GM19324 (cell line): ENCODE measurements around the gene UBE2J2.
"Not testable (repeated sequence)": the region's sequence is repeated elsewhere in the genome, so short reads cannot be mapped to it uniquely, and the experiment has no call there.

Source experiments
- ATAC-seq: cut with Tn5 transposase; IDR thresholded peaks from one replicate; pipeline ENCODE4 v1.9.1; 2021; ENCODE audit warnings: mild to moderate bottlenecking, moderate library complexity; ENCODE audit not compliant: unreplicated experiment, low FRiP score

The UBE2J2 gene

DNA sequence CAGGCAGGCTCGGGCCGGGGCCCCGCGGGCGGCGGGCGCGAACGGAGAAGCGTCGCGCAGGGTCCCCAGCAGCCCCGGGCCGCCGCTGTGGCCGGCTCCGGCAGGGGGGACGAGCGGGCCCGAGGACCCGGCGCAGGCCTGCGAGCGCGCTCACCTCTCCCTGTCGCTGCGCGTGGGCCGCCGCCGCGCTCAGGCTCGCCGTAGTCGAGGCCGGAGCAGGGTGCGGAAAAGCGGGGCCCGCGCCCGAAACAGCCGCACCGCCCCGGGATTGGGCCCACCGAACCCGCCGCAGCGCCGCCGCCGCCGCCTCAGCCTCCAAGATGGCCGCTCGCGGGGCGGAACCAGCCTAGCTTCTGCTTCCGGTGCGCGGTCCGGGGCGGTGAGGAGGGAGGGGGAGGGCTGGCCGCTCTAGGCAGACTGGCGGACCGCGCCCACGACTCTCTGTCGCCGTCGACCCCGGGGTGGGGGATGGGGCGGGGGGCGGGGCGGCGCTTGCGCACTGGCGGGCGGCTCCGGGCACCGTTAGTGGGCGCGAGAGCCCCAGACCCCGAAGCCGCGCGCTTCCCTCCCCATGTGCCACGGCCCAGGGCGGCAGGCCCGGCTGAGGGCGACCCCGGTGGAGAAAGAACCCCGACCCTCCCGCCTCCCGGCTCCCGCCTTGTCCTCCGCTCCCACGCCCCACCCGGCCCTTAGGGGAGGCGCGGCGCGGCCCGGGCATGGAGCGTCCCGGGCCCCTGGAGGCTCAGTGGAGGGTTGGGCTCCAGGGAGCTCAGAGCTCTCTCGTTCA is at the start of gene UBE2J2:
Gene UBE2J2 (minus strand): TSS at position 343 of the 787 bp plus-strand sequence. CDS start 5,862 bp downstream, outside the sequence.
- peak; percentile 82 for ATAC-seq

DNA sequence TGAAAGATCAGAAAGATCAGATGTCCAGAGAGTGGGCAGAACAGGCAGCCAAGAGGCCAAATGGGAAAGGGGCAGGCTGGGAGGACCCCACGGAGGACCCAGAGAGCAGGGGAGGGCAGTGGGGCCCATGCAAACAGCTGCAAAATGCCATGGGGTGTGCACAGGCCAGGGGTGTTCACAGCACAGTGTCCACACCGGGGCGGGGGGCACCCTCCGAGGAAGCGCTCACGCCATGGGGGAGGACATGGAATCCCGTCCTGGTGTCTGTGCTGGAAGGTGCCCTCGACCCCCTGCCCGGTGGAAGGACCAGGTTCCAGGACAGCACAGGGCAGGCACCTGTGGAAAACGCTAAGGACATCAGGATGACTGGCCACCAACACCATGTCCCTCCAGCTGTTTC is 49.3 kb upstream of the UBE2J2 start:
- no peak for ATAC-seq

DNA sequence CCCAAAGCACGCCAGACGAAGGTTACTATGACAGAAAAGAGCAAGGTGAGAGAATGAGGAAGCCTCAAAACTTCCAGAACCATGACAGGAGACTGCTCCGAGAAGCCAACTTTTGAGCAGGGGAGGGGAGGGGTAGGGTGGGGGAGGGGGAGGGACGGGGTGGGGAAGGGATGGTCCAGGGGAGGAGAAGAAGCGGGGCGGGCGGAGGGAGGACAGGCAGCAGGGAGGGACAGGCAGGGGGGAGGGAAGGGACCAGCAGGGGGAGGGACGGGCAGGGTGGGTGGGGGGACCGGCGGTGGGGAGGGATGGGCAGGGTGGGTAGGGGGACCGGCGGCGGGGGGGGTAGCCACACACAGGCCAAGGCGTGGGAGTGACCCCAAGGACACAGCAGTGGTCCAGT is 48.8 kb upstream of the UBE2J2 start:
- ATAC-seq = no peak

DNA sequence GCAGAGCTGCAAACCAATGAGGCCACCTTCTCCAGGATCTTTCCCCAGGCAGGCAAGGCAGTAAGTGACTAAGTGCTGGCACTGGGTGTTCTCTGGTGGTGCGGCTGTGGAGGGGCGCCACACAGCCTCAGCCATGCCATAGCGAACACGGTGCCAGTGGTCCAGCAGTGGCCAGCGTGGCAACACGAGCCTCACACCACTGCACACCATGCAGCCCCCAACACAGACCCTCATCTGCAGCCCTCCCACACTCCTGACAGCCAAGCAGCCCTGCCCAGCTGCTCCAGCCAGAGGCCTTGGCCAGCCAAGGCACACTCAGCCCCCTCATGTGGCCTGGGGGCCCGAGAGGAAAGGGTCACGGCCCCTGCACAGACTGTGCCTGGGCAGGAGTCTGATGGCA is 47.8 kb upstream of the UBE2J2 start:
- ATAC-seq = no peak

DNA sequence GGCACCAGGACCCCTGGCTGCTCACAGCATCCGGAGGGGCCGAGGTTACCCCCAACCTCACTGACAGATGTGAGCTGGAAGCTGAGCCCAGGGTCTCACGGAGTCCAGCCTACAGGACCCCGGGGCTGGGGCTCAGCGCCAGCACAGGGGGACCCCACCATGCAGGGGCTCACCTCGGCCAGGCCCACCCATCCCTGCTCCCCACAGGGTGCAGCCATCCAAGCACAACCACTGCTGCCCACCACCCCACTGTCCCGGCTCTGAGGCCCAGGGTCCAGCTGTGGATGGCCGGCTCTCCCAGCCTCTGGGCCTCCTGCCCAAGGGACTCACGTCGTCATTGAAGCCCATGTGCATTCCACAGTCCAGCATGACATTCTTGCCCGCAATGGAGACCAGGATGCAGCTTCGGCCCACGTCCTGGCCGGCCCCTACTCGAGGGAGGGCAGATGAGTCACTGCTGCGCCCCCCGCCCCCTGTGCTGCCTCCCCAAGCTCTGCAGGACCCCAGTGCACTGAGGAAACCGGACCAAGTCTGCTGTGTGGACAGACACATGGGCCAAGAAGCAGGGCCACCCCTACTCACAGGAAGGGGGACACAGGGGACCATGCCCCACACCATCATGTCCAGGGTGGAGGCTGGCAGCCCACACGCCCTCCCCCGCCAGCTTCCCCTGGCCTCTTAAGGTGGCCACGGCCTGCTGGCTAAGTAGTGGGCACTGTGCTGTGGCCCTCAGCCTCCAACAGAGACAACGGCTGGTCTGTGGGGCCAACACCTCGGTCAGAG is 47.2 kb upstream of the UBE2J2 start:
- no peak for ATAC-seq

DNA sequence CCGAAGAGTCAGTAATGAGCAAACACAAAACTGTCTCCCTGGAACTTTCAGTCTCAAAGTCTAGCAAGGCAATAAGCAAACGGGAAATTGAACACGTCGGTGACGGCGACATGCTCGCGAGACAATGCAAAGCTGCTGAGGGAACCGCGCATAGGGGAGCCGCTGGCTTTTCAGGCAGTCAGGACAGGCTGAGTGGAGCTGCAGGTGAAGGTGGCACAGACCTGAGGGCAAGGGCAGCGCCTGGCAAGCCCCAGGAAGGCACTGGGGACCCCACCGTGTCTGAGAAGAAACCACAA is 45.9 kb upstream of the UBE2J2 start:
- ATAC-seq = no peak

DNA sequence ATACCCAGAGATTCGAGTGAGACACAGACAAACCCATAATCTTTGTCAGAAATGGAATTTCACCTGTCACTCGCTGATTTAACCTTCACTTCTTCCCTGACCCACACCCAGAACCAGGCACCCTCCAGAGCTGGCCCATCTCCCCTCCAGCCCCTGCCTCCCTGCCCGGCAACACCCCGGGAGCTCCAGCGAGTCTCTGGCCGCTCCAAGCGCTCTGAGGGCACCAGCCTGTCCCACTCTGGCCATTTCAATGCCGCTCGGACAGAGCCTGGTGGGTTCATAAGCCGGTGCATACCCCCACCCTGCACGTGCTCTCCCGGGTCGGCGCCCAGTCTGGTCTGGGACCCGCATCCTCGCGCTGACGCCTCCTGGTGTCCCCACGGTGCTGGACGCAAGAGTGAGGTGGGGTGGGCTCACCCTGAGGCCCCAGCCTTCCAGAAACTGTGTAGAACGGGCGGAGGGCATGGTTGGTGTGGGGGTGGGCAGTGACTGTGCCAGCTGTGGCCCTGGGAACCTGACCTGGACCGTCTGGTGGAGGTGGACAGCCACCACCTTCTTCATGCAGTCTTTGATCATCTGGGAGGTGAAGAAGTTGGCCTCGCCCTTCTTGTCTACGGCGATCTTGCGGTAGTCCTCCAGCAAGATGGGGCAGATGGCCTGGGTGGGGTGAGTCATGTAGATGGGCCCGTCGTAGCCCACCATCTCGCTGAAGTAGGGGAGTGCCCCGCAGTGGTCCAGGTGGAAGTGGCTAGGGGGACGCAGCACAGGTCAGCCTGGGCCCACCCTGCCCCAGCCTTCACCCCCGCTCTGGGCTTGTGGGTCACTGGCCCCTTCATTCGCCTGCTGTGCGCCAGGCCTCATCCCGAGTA is 45.4 kb upstream of the UBE2J2 start:
- no peak for ATAC-seq

DNA sequence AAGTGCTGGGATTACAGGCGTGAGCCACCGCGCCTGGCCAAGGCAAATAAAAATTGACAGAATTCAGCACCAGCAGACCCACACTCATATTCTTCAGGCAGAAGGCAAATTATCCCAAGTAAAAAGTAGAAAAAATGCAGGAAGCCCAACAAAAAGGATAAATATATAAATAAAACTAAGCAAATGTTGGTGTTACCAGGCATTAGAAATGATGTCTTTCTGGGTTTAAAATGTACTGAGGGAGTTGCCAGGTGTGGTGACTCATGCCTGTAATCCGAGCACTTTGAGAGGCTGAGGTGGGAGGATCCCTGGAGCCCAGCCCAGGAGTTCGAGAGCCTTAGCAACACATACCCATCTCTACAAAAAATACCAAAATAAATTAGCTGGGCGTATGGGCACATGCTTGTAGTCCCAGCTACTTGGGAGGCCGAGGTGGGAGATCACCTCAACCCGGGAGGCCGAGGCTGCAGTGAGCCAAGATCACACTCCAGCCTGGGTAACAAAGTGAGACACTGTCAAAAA is 44.5 kb upstream of the UBE2J2 start:
- no peak for ATAC-seq

DNA sequence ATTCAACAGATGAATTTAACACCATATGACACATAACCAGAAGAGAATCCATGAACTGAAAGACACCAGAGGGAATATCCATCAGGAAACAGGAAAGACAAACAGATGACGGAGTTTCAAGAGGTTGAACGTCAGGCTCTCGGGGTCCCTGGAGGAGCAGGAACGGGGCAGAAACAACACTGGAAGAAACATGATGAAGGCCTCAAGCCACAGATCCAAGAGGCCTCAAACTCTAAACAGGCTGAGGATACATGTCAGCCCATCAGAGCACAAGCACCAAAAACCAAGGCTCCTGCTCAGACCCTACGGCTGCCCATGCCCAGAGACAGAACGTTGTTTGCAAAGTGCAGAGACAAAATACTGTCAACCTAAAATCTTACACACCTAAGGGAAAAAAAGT is 43.8 kb upstream of the UBE2J2 start:
- no peak for ATAC-seq

DNA sequence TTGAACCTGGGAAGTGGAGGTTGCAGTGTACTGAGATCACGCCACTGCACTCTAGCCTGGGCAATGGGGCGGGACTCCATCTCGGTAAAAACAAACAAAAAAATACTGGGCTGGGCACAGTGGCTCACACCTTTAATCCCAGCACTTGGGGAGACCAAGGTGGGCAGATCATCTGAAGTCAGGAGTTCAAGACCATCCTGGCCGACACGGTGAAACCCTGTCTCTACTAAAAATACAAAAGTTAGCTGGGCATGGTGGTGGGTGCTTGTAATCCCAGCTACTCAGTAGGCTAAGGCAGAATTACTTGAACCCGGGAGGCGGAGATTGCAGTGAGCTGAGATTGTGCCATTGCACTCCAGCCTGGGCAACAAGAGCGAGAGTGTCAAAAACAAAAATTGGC is 42.5 kb upstream of the UBE2J2 start:
- ATAC-seq = not testable (repeated sequence)

DNA sequence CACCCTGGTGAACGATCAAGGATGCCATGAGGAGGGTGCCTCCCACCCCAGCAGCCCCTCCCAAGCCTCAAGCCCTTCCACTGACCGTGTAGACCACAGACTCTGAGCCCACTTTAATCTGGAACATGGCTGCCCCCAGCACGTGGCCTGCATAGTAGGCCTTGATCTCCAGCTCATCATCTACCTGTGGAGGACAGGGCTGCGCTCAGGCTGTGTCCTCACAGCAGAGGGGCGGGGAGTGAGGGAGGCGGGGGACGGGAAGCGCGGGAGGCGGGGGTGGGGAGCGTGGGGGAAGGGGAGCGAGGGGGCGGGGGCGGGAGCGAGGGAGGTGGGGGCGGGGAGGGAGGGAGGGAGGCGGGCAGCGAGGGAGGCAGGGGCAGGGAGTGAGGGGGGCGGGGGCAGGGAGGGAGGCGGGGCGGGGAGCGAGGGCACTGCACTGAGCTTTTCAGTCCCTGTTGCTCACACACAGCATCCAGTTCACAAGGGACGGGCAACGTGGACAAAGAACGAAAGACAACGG is 41.8 kb upstream of the UBE2J2 start:
- no peak for ATAC-seq

DNA sequence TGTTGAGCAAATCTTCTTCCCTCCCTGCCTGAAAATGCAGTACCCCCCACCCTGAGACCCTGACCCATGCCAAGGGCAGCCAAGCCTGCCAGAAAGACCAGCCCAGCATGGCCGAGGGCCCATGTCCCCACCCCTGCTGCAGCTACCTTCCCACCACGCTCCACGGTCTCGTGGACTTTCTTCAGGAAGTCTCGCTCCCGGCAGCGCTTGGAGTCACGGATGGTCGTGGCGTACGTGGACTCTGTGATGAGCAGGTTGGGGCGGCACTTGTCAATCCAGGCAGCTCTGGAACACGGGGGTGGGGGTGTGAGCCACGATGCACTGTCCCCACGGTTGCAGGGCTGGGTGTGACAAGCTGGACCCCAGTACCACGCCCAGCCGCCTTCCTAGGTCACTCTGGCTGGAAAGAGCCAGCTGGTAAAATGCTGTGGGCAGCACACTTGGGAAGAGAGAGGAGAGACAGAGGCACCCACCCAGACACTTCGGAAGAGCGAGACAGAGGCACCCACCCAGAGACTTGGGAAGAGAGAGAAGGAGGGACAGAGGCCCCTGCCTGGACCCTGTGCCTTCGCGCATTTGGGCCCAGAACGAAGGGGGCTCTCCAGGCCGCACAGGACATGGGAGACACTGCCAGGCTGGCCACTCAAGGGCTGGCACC is 41.2 kb upstream of the UBE2J2 start:
- ATAC-seq = no peak

DNA sequence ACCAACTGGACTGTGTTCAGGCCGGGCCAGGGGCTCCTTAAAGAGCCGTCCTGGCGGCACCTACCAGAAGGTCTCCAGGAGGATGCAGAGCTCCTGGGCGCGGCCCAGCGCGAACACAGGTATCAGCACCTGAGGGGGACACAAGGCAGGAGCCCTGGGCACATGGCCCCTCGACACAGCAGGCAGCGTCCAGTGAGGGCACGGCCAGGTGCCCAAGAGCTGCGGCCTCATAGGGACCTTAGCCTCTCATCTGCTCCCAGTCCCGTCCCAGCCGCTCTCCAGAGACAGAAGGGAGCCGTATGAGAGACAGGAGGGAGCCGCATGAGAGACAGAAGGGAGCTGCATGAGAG is 40.6 kb upstream of the UBE2J2 start:
- ATAC-seq = no peak

DNA sequence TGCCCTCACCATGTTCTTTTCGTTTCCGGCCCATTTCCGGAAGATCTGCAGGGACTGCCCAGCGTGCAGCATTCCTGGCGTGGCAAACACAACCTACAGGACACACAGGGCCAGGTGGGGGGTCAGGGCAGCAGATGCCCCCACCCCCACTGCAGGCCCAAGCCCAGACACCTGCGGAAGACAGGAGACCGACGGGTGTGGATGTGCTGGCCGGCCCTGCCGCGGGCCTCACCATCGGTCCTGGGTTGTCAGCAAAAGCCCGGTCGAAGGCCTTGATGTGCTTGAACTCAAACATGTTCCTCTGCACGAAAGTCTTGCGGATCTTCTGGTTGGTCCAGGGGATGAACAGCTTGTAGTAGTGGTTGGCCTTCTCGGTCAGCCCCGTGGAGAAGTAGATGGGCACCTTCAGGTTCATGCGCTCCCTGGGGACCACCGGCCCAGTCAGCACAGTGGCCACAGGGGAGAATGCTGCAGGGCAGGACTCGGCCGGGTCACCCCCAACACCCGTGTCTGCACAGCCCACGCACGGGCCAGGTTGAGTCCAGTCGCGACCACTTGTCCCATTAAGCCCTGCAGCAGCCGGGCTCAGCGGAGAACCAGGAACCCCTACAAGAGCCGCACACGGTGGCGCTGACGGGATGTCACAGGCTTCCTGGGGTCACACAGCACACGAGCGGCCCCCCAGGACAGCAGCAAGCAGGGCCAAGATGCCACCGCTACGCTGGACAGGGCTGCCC is 40.0 kb upstream of the UBE2J2 start:
- no peak for ATAC-seq

DNA sequence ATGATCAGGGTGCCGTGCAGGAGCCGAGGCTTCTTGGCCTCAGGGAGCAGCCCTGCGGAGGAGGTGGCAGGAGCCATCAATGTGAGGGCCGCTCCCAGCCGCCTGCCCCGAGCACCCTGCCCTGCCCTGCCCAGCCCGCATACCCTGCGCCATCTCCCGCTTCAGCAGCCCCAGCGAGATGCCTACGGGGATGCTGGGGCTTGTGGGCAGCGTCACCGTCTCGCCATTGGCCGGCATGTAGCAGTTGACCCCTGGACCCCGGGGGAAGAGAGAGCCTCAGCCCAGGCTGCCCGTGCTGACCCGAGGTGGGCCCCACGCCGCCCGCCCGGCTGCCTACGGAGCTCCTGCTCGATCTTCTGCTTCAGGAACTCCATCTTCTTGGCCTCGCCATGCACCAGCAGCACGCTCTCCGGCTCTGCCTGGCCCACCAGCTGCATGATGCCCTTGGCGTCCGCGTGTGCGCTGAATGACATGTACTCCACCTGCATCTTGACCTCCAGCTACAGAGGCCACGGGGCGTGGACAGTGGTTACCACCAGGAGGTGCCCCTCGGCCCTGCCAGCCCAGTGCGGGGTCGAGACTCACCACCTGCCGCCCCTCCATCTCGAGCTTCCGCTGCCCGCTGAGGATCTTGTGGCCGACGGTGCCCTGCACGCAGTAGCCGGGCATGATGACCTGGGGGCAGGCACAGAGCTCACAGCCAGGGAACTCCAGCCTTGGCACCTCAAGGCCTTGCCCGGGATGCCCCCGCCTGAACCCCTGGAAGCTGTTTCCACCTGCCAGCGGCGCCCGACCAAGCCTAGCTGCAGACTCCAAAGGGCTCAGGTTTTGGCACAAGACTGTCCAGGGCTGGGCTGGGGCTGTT is 39.0 kb upstream of the UBE2J2 start:
- no peak for ATAC-seq

DNA sequence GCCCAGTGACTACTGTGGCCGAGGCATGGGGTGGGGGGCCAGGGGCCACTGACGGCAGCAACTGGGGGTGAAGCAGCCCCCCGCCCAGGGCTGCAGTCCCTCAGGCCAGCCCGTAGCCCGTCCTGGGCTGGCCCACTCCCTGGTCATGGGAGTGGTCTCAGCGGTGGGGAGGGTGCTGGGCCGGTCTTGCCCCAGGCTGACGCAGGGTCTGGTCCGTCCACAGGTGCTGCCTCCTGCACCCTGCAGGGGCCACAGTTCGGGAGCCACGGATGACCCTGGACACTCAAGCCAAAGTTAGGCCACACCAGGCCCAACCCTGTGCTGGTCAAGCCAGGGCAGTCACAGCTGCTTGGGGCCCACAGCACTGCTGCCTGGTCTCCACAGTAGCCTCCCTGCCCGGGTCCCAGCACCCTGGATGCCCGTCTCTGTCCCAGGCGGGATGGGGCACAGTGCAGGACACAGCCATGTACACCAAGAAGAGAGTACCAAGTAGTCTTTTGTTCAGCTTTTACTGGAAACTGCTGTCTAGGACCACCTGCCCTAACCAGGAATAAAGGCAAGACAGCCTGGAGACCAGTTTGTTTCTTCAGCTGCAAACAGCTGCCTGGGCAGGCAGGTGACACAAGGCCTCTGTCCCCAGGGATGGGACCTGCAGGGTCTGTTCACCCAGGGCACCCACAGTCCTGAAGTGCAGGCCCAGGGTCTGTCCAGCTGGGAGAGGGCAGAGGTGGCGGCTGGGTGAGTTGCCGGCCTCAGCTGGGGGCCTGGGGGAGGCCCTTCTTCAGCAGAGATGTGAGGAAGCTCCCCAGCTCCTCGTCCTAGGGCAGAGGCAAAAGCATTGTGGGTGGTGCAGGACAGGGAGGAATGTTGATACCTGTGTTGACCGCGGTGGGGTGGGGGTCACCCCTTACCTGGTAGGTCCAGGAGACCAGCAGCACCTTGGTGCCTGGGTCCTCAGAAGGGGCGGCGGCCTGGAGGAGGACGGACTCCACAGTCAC is 37.8 kb upstream of the UBE2J2 start:
- ATAC-seq = no peak

DNA sequence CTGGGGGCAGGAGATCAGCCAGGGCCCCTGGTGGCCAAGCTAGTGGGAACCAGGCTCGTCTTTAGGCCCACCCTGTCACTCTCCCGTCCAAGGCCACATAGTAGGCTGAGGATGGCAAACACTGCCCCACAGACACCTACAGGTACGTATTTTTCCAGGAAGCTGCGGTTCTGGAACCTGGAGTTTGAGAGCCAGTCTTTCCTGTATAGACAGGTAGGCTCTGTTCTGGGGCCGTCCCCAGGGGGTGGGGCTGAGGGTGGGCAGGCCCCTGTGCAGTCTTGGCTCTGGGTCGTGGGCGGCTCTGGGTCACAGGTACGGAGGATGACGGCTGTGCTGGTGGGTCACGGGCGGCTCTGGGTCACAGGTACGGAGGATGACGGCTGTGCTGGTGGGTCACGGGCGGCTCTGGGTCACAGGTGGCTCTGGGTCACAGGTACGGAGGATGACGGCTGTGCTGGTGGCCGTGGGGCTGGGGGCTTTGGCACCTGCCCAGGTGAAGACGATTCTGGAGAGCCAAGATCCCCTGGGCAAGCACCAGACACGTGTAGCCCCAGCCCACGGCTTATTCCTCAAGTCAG is 36.9 kb upstream of the UBE2J2 start:
- ATAC-seq = no peak
